ENCODE measurements around the gene FAM89A. TPM values are rescaled to one million over a fixed set of nuclear protein-coding genes. Genes with fewer than 3 reads are reported as not detected.
"Not testable (repeated sequence)": the region's sequence is repeated elsewhere in the genome, so short reads cannot be mapped to it uniquely, and the experiment has no call there.

The FAM89A gene
- total and polyA plus RNA-seq, 2 donors (not counting 1 experiment from before 2014, with no cell fraction given) = 6.8 to 12.0 TPM

- H3K4me2 ChIP-seq (ENCODE audit: extremely low read depth, insufficient read depth, low read length) = no peak overlapping the region
- H3K36me3 ChIP-seq (ENCODE audit: control insufficient read depth, insufficient read depth, low read length) = no peaks in the 10 kb centered on the region
- no peaks in the 10 kb centered on the region for H3K4me1 ChIP-seq (ENCODE audit: control insufficient read depth, extremely low read depth, insufficient read depth, low read length)
- H3K27me3 ChIP-seq (ENCODE audit: control insufficient read depth, insufficient read depth, low read length) = peaks cover 10% of the 10 kb centered on the region
- H2AFZ ChIP-seq (ENCODE audit: low read length) = no peak overlapping the region
- H3K79me2 ChIP-seq (ENCODE audit: control insufficient read depth, insufficient read depth, low read length) = no peaks in the 10 kb centered on the region
- no peak for DNase-seq (ENCODE audit: low read depth in 2 of 2)
- H3K4me3 ChIP-seq (replicated peaks in 1 of 4; ENCODE audit: control extremely low read depth in 1 of 4, insufficient read depth in 1 of 4, low read depth in 3 of 4, low read length in 4 of 4) = no peak overlapping the region
- no peaks in the 10 kb centered on the region for H4K20me1 ChIP-seq (ENCODE audit: control insufficient read depth, extremely low read depth, insufficient read depth, low read length)
- no peak overlapping the region for H3K27ac ChIP-seq (ENCODE audit: insufficient read depth, low read length)
- no peak for TF ChIP-seq EZH2 (IDR thresholded peaks at IDR 0.05; ENCODE audit: low read length, missing control alignments)
- no peak for TF ChIP-seq CTCF (conservative IDR thresholded peaks at IDR 0.05 in 1 of 2, IDR thresholded peaks at IDR 0.05 in 1 of 2; ENCODE audit: low read depth in 1 of 2, low read length in 2 of 2)
- no peaks in the 10 kb centered on the region for H3K9me3 ChIP-seq (ENCODE audit: control insufficient read depth, insufficient read depth, low read depth, low read length)
- no peak overlapping the region for H3K9ac ChIP-seq (ENCODE audit: insufficient read depth, low read length)
These were observed 6.8 kb upstream of the FAM89A start for GRCh38 chr1:231046730-231047395.

GRCh38 chr1:231045921-231046729, 6.1 kb upstream of the FAM89A start:
- H4K20me1 ChIP-seq (ENCODE audit: control insufficient read depth, extremely low read depth, insufficient read depth, low read length); H3K4me2 ChIP-seq (ENCODE audit: extremely low read depth, insufficient read depth, low read length); H3K27me3 ChIP-seq (ENCODE audit: control insufficient read depth, insufficient read depth, low read length); H3K79me2 ChIP-seq (ENCODE audit: control insufficient read depth, insufficient read depth, low read length); H3K36me3 ChIP-seq (ENCODE audit: control insufficient read depth, insufficient read depth, low read length); H3K9me3 ChIP-seq (ENCODE audit: control insufficient read depth, insufficient read depth, low read depth, low read length); H2AFZ ChIP-seq (ENCODE audit: low read length); H3K4me3 ChIP-seq (replicated peaks in 1 of 4; ENCODE audit: control extremely low read depth in 1 of 4, insufficient read depth in 1 of 4, low read depth in 3 of 4, low read length in 4 of 4); H3K9ac ChIP-seq (ENCODE audit: insufficient read depth, low read length); H3K27ac ChIP-seq (ENCODE audit: insufficient read depth, low read length); DNase-seq (ENCODE audit: low read depth in 2 of 2); H3K4me1 ChIP-seq (ENCODE audit: control insufficient read depth, extremely low read depth, insufficient read depth, low read length): not testable (repeated sequence)

- Histone ChIP-seq H3K9me3 (ENCODE audit: control insufficient read depth, insufficient read depth, low read depth, low read length) (no peaks in the 10 kb centered on the region), H3K4me3 (replicated peaks in 1 of 4; ENCODE audit: control extremely low read depth in 1 of 4, insufficient read depth in 1 of 4, low read depth in 3 of 4, low read length in 4 of 4) (no peak overlapping the region), H3K4me2 (ENCODE audit: extremely low read depth, insufficient read depth, low read length) (no peak overlapping the region), H3K4me1 (ENCODE audit: control insufficient read depth, extremely low read depth, insufficient read depth, low read length) (no peaks in the 10 kb centered on the region), H3K9ac (ENCODE audit: insufficient read depth, low read length) (no peak overlapping the region), H2AFZ (ENCODE audit: low read length) (no peak overlapping the region), H3K36me3 (ENCODE audit: control insufficient read depth, insufficient read depth, low read length) (no peaks in the 10 kb centered on the region), H4K20me1 (ENCODE audit: control insufficient read depth, extremely low read depth, insufficient read depth, low read length) (no peaks in the 10 kb centered on the region), H3K27me3 (ENCODE audit: control insufficient read depth, insufficient read depth, low read length) (peaks cover 12% of the 10 kb centered on the region), H3K79me2 (ENCODE audit: control insufficient read depth, insufficient read depth, low read length) (no peaks in the 10 kb centered on the region), H3K27ac (ENCODE audit: insufficient read depth, low read length) (no peak overlapping the region)
- DNase-seq (ENCODE audit: low read depth in 2 of 2) = no peak
- TF ChIP-seq CTCF (conservative IDR thresholded peaks at IDR 0.05 in 1 of 2, IDR thresholded peaks at IDR 0.05 in 1 of 2; ENCODE audit: low read depth in 1 of 2, low read length in 2 of 2) (no peak), EZH2 (IDR thresholded peaks at IDR 0.05; ENCODE audit: low read length, missing control alignments) (no peak)
These were observed 5.2 kb upstream of the FAM89A start for GRCh38 chr1:231045286-231045685.

All from fibroblast of lung (primary cell).